Lower leg skin (tissue), 3 donors: ENCODE results near the gene BCAT1.

Experiments
- CTCF ChIP-seq, 3 donors: fragments of 450-650 bp; IDR thresholded peaks; one replicate each; pipeline ENCODE4 v1.5.1; 2016; ENCODE audit warnings: antibody characterized with exemption in 3 of 3, mild to moderate bottlenecking in 3 of 3, moderate library complexity in 2 of 3
- POLR2A ChIP-seq, 2 donors: fragments of 450-650 bp; IDR thresholded peaks; one replicate each; pipeline ENCODE4 v1.6.1; 2016 to 2017; ENCODE audit warnings: antibody characterized with exemption in 2 of 2, mild to moderate bottlenecking in 1 of 2, moderate library complexity in 1 of 2

DNA sequence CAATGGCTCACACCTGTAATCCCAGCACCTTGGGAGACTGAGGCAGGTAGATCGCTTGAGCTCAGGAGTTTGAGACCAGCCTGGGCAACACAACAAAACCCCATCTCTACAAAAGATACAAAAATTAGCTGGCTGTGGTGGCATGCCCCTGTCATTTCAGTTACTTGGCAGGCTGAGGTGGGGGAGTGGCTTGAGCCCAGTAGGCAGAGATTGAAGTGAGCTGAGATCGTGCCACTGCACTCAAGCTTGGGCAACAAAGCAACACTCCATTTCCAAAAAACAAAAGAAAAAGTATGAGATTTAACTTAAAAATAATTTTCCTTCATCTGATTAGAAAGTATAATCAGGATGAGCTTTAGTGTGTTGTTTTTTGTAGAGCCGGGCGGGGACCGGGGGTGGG, 47.9 kb upstream of the BCAT1 start:
- TF ChIP-seq CTCF (IDR thresholded peaks at IDR 0.05) (no peak), POLR2A (IDR thresholded peaks at IDR 0.05) (no peak)
